DMS153 treated with DMSO at 0.1 percent for 48 hours (cell line): ENCODE data around the gene ADAMTS7.
"Not testable (repeated sequence)": the region's sequence is repeated elsewhere in the genome, so short reads cannot be mapped to it uniquely, and the experiment has no call there.

ENCODE experiments used
- DNase-seq: peaks from one replicate; lab custom pipeline; 2025; ENCODE audit not compliant: unreplicated experiment; lab: John Stamatoyannopoulos, UW

Gene ADAMTS7

GRCh38 chr15:78811124-78811824, at the start of gene ADAMTS7:
Gene ADAMTS7, minus strand, starts transcription at chr15:78811464. Its CDS starts 244 bp downstream, at chr15:78811220.
- DNase-seq: no peak

GRCh38 chr15:78859971-78860719, 48.9 kb upstream of the ADAMTS7 start:
- DNase-seq: no peak

- DNase-seq: no peak
Observed at GRCh38 chr15:78855746-78856145, 44.5 kb upstream of the ADAMTS7 start.

GRCh38 chr15:78854833-78855372, 43.6 kb upstream of the ADAMTS7 start:
- DNase-seq: no peak

- DNase-seq: no peak
Observed at GRCh38 chr15:78853500-78853899, 42.2 kb upstream of the ADAMTS7 start.

GRCh38 chr15:78850941-78851755, 39.9 kb upstream of the ADAMTS7 start:
- no peak for DNase-seq

GRCh38 chr15:78850352-78850751, 39.1 kb upstream of the ADAMTS7 start:
- DNase-seq: no peak

GRCh38 chr15:78847387-78847906, 36.2 kb upstream of the ADAMTS7 start:
- not testable (repeated sequence) for DNase-seq

GRCh38 chr15:78846906-78847305, 35.6 kb upstream of the ADAMTS7 start:
- DNase-seq: not testable (repeated sequence)

GRCh38 chr15:78842519-78842918, 31.3 kb upstream of the ADAMTS7 start:
- no peak for DNase-seq

- DNase-seq: no peak
Observed at GRCh38 chr15:78841891-78842290, 30.6 kb upstream of the ADAMTS7 start.

- no peak for DNase-seq
Observed at GRCh38 chr15:78841376-78841706, 30.1 kb upstream of the ADAMTS7 start.

GRCh38 chr15:78840661-78841375, 29.6 kb upstream of the ADAMTS7 start:
- DNase-seq: no peak

GRCh38 chr15:78839151-78839550, 27.9 kb upstream of the ADAMTS7 start:
- not testable (repeated sequence) for DNase-seq

- no peak for DNase-seq
Observed at GRCh38 chr15:78838489-78838888, 27.2 kb upstream of the ADAMTS7 start.

- no peak for DNase-seq
Observed at GRCh38 chr15:78837543-78837942, 26.3 kb upstream of the ADAMTS7 start.

GRCh38 chr15:78837131-78837530, 25.9 kb upstream of the ADAMTS7 start:
- DNase-seq: no peak

GRCh38 chr15:78836333-78836732, 25.1 kb upstream of the ADAMTS7 start:
- DNase-seq: no peak

GRCh38 chr15:78831229-78832207, 20.3 kb upstream of the ADAMTS7 start:
- no peak for DNase-seq
